Transverse colon (tissue), 4 donors: ENCODE measurements around the gene HPS1. TPM values are rescaled to one million over a fixed set of nuclear protein-coding genes. Genes with fewer than 3 reads are reported as not detected.
A peak's percentile ranks its signal among the peaks of the same experiment; 100 is the strongest.

Source experiments
- DNase-seq: peaks from one replicate; pipeline ENCODE4 v3.0.0-alpha.2; 2019
- H3K27ac ChIP-seq, 4 donors: fragments of 200-600 bp; sonication (generic); 2 replicates each; pipeline ENCODE4 v1.5.1; 2016 to 2018; ENCODE audit warnings: inconsistent platforms in 4 of 4
- H3K27me3 ChIP-seq: fragments of 200-600 bp; sonication (generic); 2 replicates; pipeline ENCODE4 v1.5.1; 2017; ENCODE audit warnings: inconsistent platforms
- H3K36me3 ChIP-seq, 4 donors: fragments of 200-600 bp; sonication (generic); 2 replicates each; pipeline ENCODE4 v1.5.1; 2017 to 2019; ENCODE audit warnings: inconsistent platforms in 4 of 4
- H3K4me1 ChIP-seq, 4 donors: fragments of 200-600 bp; sonication (generic); 2 replicates each; pipeline ENCODE4 v1.5.1; 2017 to 2020; ENCODE audit warnings: inconsistent platforms in 4 of 4
- H3K4me3 ChIP-seq, 4 donors: fragments of 200-600 bp; sonication (generic); 1 replicate in 1 of 4; 2 replicates in 3 of 4; pipeline versions ENCODE4 v1.5.1 to v1.6.1; 2017 to 2019; ENCODE audit warnings: inconsistent platforms in 4 of 4
- H3K9me3 ChIP-seq, 2 donors: fragments of 200-600 bp; sonication (generic); 2 replicates each; pipeline ENCODE4 v1.5.1; 2017 to 2019; ENCODE audit warnings: inconsistent platforms in 2 of 2
- CTCF ChIP-seq, 5 experiments: fragments of 200-600 bp in 3 of 5; fragments of 450-650 bp in 2 of 5; sonication (generic) in 3 of 5; IDR thresholded peaks; 1 replicate in 2 of 5; 2 replicates in 3 of 5; pipeline ENCODE4 v1.5.1; 2016 to 2017; ENCODE audit warnings: antibody characterized with exemption in 5 of 5, inconsistent platforms in 3 of 5, mild to moderate bottlenecking in 2 of 5, moderate library complexity in 1 of 5
- EP300 ChIP-seq: sonication (generic); formaldehyde crosslinking; IDR thresholded peaks from one replicate; pipeline ENCODE4 v1.6.1; 2017; ENCODE audit warnings: antibody characterized with exemption, low read depth
- POLR2A ChIP-seq: fragments of 450-650 bp; IDR thresholded peaks from one replicate; pipeline ENCODE4 v1.6.1; 2016; ENCODE audit warnings: antibody characterized with exemption, mild to moderate bottlenecking, moderate library complexity
- POLR2AphosphoS5 ChIP-seq, 3 donors: sonication (generic); formaldehyde crosslinking; IDR thresholded peaks; one replicate each; pipeline ENCODE4 v1.6.1; 2016; ENCODE audit warnings: antibody characterized with exemption in 3 of 3
- WGBS, 2 donors: methylation state at CpG; one replicate each; pipeline ENCODE4 v1.1.5; 2018; ENCODE audit warnings: low coverage in 1 of 2; 5-methylcytosine and 5-hydroxymethylcytosine counted together
- in situ Hi-C, 4 donors: fragments of 200-750 bp; cut with MboI; loops; one replicate each; pipeline versions ENCODE4 v1.15.0 to v1.15.1; 2017; ENCODE audit warnings: low sequenced_read_pairs in 3 of 4, low pct_ligation_motif_present in 1 of 4, low pct_unique_long_range_greater_than_20kb in 1 of 4
- intact Hi-C: fragments of 100-400 bp; cut with DNase I; formaldehyde crosslinking; loops from one replicate; pipeline ENCODE4 v1.15.1; 2023; ENCODE audit warnings: low total_unique reads
- total RNA-seq, 4 donors: library from RNA; depleted of rRNA; stranded (reverse); fragments of >200 nt; gene quantifications; one replicate each; pipeline ENCODE4 v1.1.0, GENCODE V29; 2016

The HPS1 gene
- total RNA-seq, 4 donors from 2014 or later: 62.9 to 160 (median 95.1) TPM

GRCh38 chr10:98414932-98415730 lies 31.6 kb downstream of the HPS1 start, which contains the start of gene PYROXD2:
TSS of gene PYROXD2 (minus strand) at chr10:98415182. CDS start at chr10:98415135, 47 bp downstream.
- in situ Hi-C loops: no loop called here
- peak within 1 kb of the TSS; percentile 35 to 58 (median 41) for H3K4me3 ChIP-seq
- H3K4me1 ChIP-seq: peaks cover 8 to 27% (median 17%) of the 10 kb centered on the region in 4 donors
- H3K36me3 ChIP-seq: peaks cover 0 to 13% (median 0%) of the 10 kb centered on the region in 4 donors
- no peak for TF ChIP-seq CTCF (IDR thresholded peaks at IDR 0.05)
- TF ChIP-seq EP300: no peak
- peak; percentile 89 to 92 (median 92) for TF ChIP-seq POLR2AphosphoS5 (IDR thresholded peaks at IDR 0.05)
- TF ChIP-seq POLR2A: peak; percentile 90
- intact Hi-C loops: no loop called here
- H3K9me3 ChIP-seq: no peaks in the 10 kb centered on the region
- DNase-seq: peak; percentile 93
- H3K27me3 ChIP-seq: no peaks in the 10 kb centered on the region
- peak within 1 kb of the TSS; percentile 80 to 84 (median 81) for H3K27ac ChIP-seq
- WGBS, 2 donors: 36% methylated on average over 23 of the region's 25 CpGs; no CpG with 5 or more reads in 1 of the 2 donors

GRCh38 chr10:98414578-98414931 lies 32.2 kb downstream of the HPS1 start:
- Histone ChIP-seq H3K4me3 (peak overlapping the region; percentile 35 to 58 (median 41)), H3K4me1 (peaks cover 8 to 27% (median 17%) of the 10 kb centered on the region in 4 donors), H3K36me3 (peaks cover 0 to 10% (median 0%) of the 10 kb centered on the region in 4 donors), H3K27ac (peak overlapping the region; percentile 80 to 84 (median 81)), H3K27me3 (no peaks in the 10 kb centered on the region), H3K9me3 (no peaks in the 10 kb centered on the region)
- in situ Hi-C loops (no loop called here), intact Hi-C loops (no loop called here)
- 40% methylated on average over 3 of the region's 3 CpGs; no CpG with 5 or more reads in 1 of the 2 donors for WGBS, 2 donors
- no peak for TF ChIP-seq POLR2A
- TF ChIP-seq CTCF (IDR thresholded peaks at IDR 0.05): no peak
- TF ChIP-seq POLR2AphosphoS5 (IDR thresholded peaks at IDR 0.05): no peak
- no peak for TF ChIP-seq EP300
- DNase-seq: no peak

GRCh38 chr10:98411768-98412167 lies 35.0 kb downstream of the HPS1 start:
- intact Hi-C loops (no loop called here), in situ Hi-C loops (no loop called here)
- TF ChIP-seq POLR2A (no peak), EP300 (no peak), POLR2AphosphoS5 (IDR thresholded peaks at IDR 0.05) (no peak), CTCF (IDR thresholded peaks at IDR 0.05) (no peak)
- H3K36me3 ChIP-seq: no peaks in the 10 kb centered on the region
- no peak overlapping the region for H3K4me3 ChIP-seq
- no peak overlapping the region for H3K27ac ChIP-seq
- H3K9me3 ChIP-seq: no peaks in the 10 kb centered on the region
- H3K4me1 ChIP-seq: peaks cover 8 to 27% (median 17%) of the 10 kb centered on the region in 4 donors
- H3K27me3 ChIP-seq: no peaks in the 10 kb centered on the region
- 83% methylated on average over 1 of the region's 1 CpG; no CpG with 5 or more reads in 1 of the 2 donors for WGBS, 2 donors
- DNase-seq: no peak

- 86% methylated on average over 11 of the region's 11 CpGs; no CpG with 5 or more reads in 1 of the 2 donors for WGBS, 2 donors
- H3K4me3 ChIP-seq: no peak overlapping the region
- DNase-seq: no peak
- no peak overlapping the region for H3K27ac ChIP-seq
- peaks cover 8 to 27% (median 17%) of the 10 kb centered on the region in 4 donors for H3K4me1 ChIP-seq
- no peak for TF ChIP-seq CTCF (IDR thresholded peaks at IDR 0.05)
- TF ChIP-seq POLR2AphosphoS5 (IDR thresholded peaks at IDR 0.05): no peak
- no peak for TF ChIP-seq POLR2A
- no peak for TF ChIP-seq EP300
- H3K9me3 ChIP-seq: no peaks in the 10 kb centered on the region
- intact Hi-C loops (no loop called here), in situ Hi-C loops (no loop called here)
- H3K27me3 ChIP-seq: no peaks in the 10 kb centered on the region
- H3K36me3 ChIP-seq: no peaks in the 10 kb centered on the region
Measured at GRCh38 chr10:98411166-98411565, 35.6 kb downstream of the HPS1 start.
